GM19238 (cell line): Measurements from ENCODE around the gene ASAP2.

Experiments
- DNase-seq: peaks from one replicate; pipeline ENCODE4 v3.0.0; 2011; ENCODE audit warnings: low spot score; ENCODE audit not compliant: insufficient read length

Gene ASAP2

GRCh38 chr2:9343524-9343923 lies 136.9 kb downstream of the ASAP2 start:
- no peak for DNase-seq

- DNase-seq: no peak
These were observed 137.8 kb downstream of the ASAP2 start for GRCh38 chr2:9344434-9344833.

GRCh38 chr2:9345343-9345742 lies 138.7 kb downstream of the ASAP2 start:
- no peak for DNase-seq

- DNase-seq: no peak
These were observed 139.4 kb downstream of the ASAP2 start for GRCh38 chr2:9345997-9346396.

GRCh38 chr2:9346885-9347284 lies 140.3 kb downstream of the ASAP2 start:
- DNase-seq: no peak

- DNase-seq: no peak
These were observed 140.8 kb downstream of the ASAP2 start for GRCh38 chr2:9347411-9347881.

GRCh38 chr2:9354318-9354717 lies 147.7 kb downstream of the ASAP2 start:
- DNase-seq: no peak

GRCh38 chr2:9355270-9355669 lies 148.7 kb downstream of the ASAP2 start:
- no peak for DNase-seq

GRCh38 chr2:9355716-9356115 lies 149.1 kb downstream of the ASAP2 start:
- DNase-seq: no peak

GRCh38 chr2:9356261-9356660 lies 149.6 kb downstream of the ASAP2 start:
- DNase-seq: no peak

GRCh38 chr2:9358846-9359245 lies 152.2 kb downstream of the ASAP2 start:
- no peak for DNase-seq

GRCh38 chr2:9359463-9359862 lies 152.9 kb downstream of the ASAP2 start:
- no peak for DNase-seq

- DNase-seq: no peak
These were observed 153.5 kb downstream of the ASAP2 start for GRCh38 chr2:9360110-9360509.

- DNase-seq: no peak
These were observed 154.1 kb downstream of the ASAP2 start for GRCh38 chr2:9360701-9361100.

- DNase-seq: no peak
These were observed 157.8 kb downstream of the ASAP2 start for GRCh38 chr2:9364373-9364772.

GRCh38 chr2:9364791-9365497 lies 158.3 kb downstream of the ASAP2 start:
- DNase-seq: no peak

- DNase-seq: no peak
These were observed 158.9 kb downstream of the ASAP2 start for GRCh38 chr2:9365498-9366019.

- no peak for DNase-seq
These were observed 159.4 kb downstream of the ASAP2 start for GRCh38 chr2:9366026-9366425.

- DNase-seq: no peak
These were observed 164.1 kb downstream of the ASAP2 start for GRCh38 chr2:9370746-9371145.

- no peak for DNase-seq
These were observed 166.4 kb downstream of the ASAP2 start for GRCh38 chr2:9373047-9373446.

- DNase-seq: no peak
These were observed 166.9 kb downstream of the ASAP2 start for GRCh38 chr2:9373476-9373875.

- DNase-seq: no peak
These were observed 167.6 kb downstream of the ASAP2 start for GRCh38 chr2:9374071-9374730.
